ENCODE data around the gene FITM2.

The FITM2 gene

DNA sequence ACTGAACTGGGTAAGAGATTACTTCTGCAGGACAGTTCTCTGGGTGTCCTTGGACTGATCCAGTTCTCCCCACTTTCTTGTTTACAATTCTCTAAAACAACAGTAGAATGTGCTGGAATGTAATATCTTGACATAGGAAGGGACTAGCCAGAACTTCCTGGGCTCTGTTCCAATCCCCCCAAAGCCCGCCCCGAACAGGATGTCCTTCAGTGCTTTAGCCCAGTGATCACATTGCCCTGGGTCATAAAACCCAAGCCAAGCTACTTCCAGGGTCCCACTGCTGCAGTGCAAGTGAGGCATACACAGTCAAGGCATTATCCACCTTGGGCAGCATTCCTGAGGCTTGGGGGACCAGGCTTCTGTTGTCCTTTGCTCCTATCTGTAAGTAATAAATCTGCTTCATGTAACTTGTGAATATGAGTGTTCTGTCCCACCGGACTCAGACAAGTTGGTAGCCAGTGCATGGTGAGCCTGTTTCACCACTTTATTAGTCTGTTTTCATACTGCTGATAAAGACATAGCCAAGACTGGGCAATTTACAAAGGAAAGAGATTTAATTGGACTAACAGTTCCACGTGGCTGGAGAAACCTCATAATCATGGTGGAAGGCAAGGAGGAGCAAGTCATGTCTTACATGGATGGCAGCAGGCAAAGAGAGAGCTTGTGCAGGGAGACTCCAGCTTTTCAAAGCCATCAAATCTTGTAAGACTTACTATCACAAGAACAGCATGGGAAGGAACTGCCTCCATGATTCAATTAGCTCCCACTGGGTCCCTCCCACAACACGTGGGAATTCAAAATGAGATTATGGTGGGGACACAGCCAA is 23.5 kb downstream of the FITM2 start:
- TF ChIP-seq POLR2AphosphoS5 (IDR thresholded peaks at IDR 0.05; ENCODE audit: low read depth, low read length) (no peak), FOXP2 (optimal IDR thresholded peaks at IDR 0.05; ENCODE audit: borderline replicate concordance, extremely low read depth, extremely low read length, insufficient read depth) (no peak), SIN3A (IDR thresholded peaks at IDR 0.05; ENCODE audit: borderline replicate concordance, insufficient read depth, low read length) (no peak), TAF1 (IDR thresholded peaks at IDR 0.05; ENCODE audit: borderline replicate concordance, insufficient read depth, low read length) (no peak)
- TF ChIP-seq, protein P1, sequence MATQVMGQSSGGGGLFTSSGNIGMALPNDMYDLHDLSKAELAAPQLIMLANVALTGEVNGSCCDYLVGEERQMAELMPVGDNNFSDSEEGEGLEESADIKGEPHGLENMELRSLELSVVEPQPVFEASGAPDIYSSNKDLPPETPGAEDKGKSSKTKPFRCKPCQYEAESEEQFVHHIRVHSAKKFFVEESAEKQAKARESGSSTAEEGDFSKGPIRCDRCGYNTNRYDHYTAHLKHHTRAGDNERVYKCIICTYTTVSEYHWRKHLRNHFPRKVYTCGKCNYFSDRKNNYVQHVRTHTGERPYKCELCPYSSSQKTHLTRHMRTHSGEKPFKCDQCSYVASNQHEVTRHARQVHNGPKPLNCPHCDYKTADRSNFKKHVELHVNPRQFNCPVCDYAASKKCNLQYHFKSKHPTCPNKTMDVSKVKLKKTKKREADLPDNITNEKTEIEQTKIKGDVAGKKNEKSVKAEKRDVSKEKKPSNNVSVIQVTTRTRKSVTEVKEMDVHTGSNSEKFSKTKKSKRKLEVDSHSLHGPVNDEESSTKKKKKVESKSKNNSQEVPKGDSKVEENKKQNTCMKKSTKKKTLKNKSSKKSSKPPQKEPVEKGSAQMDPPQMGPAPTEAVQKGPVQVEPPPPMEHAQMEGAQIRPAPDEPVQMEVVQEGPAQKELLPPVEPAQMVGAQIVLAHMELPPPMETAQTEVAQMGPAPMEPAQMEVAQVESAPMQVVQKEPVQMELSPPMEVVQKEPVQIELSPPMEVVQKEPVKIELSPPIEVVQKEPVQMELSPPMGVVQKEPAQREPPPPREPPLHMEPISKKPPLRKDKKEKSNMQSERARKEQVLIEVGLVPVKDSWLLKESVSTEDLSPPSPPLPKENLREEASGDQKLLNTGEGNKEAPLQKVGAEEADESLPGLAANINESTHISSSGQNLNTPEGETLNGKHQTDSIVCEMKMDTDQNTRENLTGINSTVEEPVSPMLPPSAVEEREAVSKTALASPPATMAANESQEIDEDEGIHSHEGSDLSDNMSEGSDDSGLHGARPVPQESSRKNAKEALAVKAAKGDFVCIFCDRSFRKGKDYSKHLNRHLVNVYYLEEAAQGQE (IDR thresholded peaks at IDR 0.05; ENCODE audit: insufficient read depth in 1 of 2, low read depth in 2 of 2, low read length in 2 of 2): no peak

DNA sequence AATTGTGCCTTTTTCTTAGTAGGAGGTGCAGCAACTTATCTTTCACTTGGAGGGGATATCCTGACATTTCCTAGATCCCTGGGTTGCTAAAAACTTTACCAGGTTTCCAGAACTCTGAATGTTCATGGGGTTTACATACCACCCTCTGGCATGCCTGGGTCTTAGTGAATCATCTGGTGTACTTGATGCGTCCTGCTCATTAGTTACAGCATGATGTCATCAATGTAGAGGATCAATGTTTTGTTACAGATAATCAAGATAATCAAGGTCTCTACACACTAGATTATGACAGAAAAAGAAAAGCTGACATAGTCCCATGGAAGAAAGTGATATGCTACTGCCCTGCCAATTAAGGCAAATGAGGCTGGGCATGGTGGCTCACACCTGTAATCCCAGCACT is 27.0 kb downstream of the FITM2 start:
- TF ChIP-seq FOXP2 (optimal IDR thresholded peaks at IDR 0.05; ENCODE audit: borderline replicate concordance, extremely low read depth, extremely low read length, insufficient read depth) (no peak), POLR2AphosphoS5 (IDR thresholded peaks at IDR 0.05; ENCODE audit: low read depth, low read length) (no peak), SIN3A (IDR thresholded peaks at IDR 0.05; ENCODE audit: borderline replicate concordance, insufficient read depth, low read length) (no peak), TAF1 (IDR thresholded peaks at IDR 0.05; ENCODE audit: borderline replicate concordance, insufficient read depth, low read length) (no peak)
- TF ChIP-seq, protein P1 (IDR thresholded peaks at IDR 0.05; ENCODE audit: insufficient read depth in 1 of 2, low read depth in 2 of 2, low read length in 2 of 2): no peak

DNA sequence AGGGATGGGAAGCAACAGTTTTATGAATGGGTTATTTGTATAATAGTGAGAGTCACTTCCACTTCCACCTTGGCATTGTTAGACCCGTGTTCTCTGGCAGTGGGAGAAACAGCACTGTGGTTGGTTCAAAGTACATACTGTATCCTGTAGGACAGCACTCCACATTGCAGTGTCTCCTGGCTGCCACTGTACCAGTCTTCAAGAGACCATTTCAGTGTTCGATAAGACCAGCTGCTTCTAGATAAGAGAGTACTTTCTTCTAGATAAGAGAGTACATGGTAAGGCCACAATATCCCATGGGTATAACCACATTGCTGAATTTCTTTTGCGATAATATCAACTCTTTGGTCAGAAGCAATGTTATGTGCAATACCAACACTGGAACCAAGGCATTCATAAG is 28.8 kb downstream of the FITM2 start:
- no peak for TF ChIP-seq TAF1 (IDR thresholded peaks at IDR 0.05; ENCODE audit: borderline replicate concordance, insufficient read depth, low read length)
- TF ChIP-seq, protein P1 (IDR thresholded peaks at IDR 0.05; ENCODE audit: insufficient read depth in 1 of 2, low read depth in 2 of 2, low read length in 2 of 2): no peak
- TF ChIP-seq POLR2AphosphoS5 (IDR thresholded peaks at IDR 0.05; ENCODE audit: low read depth, low read length): no peak
- TF ChIP-seq SIN3A (IDR thresholded peaks at IDR 0.05; ENCODE audit: borderline replicate concordance, insufficient read depth, low read length): no peak
- TF ChIP-seq FOXP2 (optimal IDR thresholded peaks at IDR 0.05; ENCODE audit: borderline replicate concordance, extremely low read depth, extremely low read length, insufficient read depth): no peak

DNA sequence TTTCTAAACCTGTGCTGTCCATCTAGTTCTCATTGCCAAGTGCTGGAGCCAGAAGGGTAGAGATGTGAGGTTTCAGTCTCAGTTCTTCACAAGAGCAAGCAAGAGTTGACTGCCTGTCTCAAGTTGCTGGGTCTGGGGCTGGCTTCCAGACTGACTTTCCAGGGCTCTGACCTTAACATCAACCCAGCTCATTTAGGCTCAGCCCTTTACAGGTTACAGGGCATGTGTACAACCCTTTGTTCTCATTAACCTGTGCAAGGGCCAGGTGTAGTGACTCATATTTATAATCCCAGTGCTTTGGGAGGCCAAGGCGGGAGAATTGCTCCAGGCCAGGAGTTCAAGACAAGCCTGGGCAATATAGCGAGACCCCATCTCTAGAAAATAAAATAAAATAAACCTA is 30.6 kb downstream of the FITM2 start:
- no peak for TF ChIP-seq TAF1 (IDR thresholded peaks at IDR 0.05; ENCODE audit: borderline replicate concordance, insufficient read depth, low read length)
- no peak for TF ChIP-seq FOXP2 (optimal IDR thresholded peaks at IDR 0.05; ENCODE audit: borderline replicate concordance, extremely low read depth, extremely low read length, insufficient read depth)
- TF ChIP-seq POLR2AphosphoS5 (IDR thresholded peaks at IDR 0.05; ENCODE audit: low read depth, low read length): no peak
- TF ChIP-seq SIN3A (IDR thresholded peaks at IDR 0.05; ENCODE audit: borderline replicate concordance, insufficient read depth, low read length): no peak
- TF ChIP-seq, protein P1 (IDR thresholded peaks at IDR 0.05; ENCODE audit: insufficient read depth in 1 of 2, low read depth in 2 of 2, low read length in 2 of 2): no peak

Data from PFSK-1 (cell line).